ENCODE results near the gene ACLY.
"Not testable (repeated sequence)": the region's sequence is repeated elsewhere in the genome, so short reads cannot be mapped to it uniquely, and the experiment has no call there.

ACLY gene

GRCh38 chr17:41839448-41839847 is 79.3 kb downstream of the ACLY start:
- H3K9ac ChIP-seq (ENCODE audit: low read length); DNase-seq (ENCODE audit: low read depth); H3K9me3 ChIP-seq (ENCODE audit: control insufficient read depth, low read length); H3K4me3 ChIP-seq (ENCODE audit: low read length); H3K36me3 ChIP-seq (ENCODE audit: control insufficient read depth, insufficient read depth, low read length, severe bottlenecking); H3K27me3 ChIP-seq (replicated peaks; ENCODE audit: control insufficient read depth, insufficient read depth, low read length): not testable (repeated sequence)
- H3K4me1 ChIP-seq (ENCODE audit: control insufficient read depth, insufficient read depth, low read length), result peaks cover 11% of the 10 kb centered on the region

DNA sequence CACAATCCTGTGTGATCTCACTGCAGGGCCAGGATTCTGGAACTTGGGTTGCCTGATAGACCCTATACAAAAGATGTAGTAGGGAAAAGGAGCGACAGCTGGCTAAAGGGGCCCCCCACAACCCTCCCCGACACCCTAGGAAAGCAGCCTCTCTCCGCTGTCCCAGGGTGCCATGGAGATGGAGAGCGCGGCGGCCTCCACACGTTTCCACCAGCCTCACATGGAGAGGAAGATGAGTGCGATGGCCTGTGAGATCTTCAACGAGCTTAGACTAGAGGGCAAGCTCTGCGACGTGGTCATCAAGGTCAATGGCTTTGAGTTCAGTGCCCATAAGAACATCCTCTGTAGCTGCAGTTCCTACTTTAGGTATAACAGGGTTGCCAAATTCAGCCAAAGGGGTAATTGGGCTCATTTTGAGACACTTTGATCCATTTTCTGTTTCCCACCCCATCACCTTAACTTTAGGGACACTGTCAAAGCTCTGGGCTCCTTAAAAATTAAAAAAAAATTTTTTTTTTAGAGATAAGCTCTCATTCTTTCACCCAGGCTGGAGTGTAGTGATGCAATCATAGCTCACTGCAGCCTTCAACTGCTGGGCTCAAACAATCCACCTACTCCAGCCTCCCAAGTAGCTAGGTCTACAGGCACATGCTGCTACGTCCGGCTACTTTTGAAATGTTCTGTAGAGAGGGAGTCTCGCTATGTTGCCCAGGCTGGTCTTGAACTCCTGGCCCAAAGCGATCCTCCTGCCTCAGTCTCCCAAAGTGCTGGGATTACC is 80.8 kb downstream of the ACLY start, which contains the start of gene KLHL10:
Gene KLHL10 (plus strand): TSS at position 65 of the 778 bp plus-strand sequence. CDS start 108 bp downstream, at position 173.
- H3K36me3 ChIP-seq (ENCODE audit: control insufficient read depth, insufficient read depth, low read length, severe bottlenecking), result peaks cover 5% of the 10 kb centered on the region

DNA sequence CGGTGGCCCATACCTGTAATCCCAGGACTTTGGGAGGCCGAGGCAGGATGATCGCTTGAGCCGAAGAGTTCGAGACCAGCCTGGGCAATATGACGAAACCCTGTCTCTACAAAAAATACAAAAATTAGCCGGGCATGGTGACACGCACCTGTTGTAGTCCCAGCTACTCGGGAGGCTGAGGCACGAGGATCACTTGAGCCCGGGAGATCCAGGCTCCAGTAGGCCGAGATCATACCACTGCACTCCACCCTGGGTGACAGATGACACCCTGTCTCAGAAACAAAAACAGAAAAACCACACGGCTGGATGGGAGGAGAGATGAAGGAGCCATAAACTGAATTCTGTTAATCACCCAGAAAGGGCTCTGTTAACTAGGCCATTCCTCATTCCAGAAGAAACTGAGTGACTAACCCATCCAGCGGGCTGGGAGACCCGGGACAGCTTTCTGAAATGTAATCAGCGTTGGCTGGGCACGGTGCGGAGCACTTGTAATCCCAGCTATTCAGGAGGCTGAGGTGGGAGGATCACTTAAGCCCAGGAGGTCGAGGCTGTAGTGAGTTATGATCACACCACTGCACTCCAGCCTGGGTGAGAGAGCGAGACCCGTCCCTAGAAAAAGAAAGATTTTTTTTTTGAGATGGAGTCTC is 82.1 kb downstream of the ACLY start:
- H3K4me3 ChIP-seq (ENCODE audit: low read length), result peak overlapping the region; percentile 88
- peaks cover 10% of the 10 kb centered on the region for H3K36me3 ChIP-seq (ENCODE audit: control insufficient read depth, insufficient read depth, low read length, severe bottlenecking)
- H3K27me3 ChIP-seq (replicated peaks; ENCODE audit: control insufficient read depth, insufficient read depth, low read length), result no peaks in the 10 kb centered on the region
- H3K9me3 ChIP-seq (ENCODE audit: control insufficient read depth, low read length), result no peaks in the 10 kb centered on the region
- peaks cover 11% of the 10 kb centered on the region for H3K4me1 ChIP-seq (ENCODE audit: control insufficient read depth, insufficient read depth, low read length)
- peak overlapping the region; percentile 90 for H3K9ac ChIP-seq (ENCODE audit: low read length)
- DNase-seq (ENCODE audit: low read depth), result no peak

More for the DNA sequence above, 80.8 kb downstream of the ACLY start, which contains the start of gene KLHL10:
- H3K9me3 ChIP-seq (ENCODE audit: control insufficient read depth, low read length), result no peaks in the 10 kb centered on the region
- H3K27me3 ChIP-seq (replicated peaks; ENCODE audit: control insufficient read depth, insufficient read depth, low read length), result no peaks in the 10 kb centered on the region
- H3K9ac ChIP-seq (ENCODE audit: low read length), result peak within 1 kb of the TSS; percentile 90
- DNase-seq (ENCODE audit: low read depth), result no peak
- peak within 1 kb of the TSS; percentile 88 for H3K4me3 ChIP-seq (ENCODE audit: low read length)
- peaks cover 11% of the 10 kb centered on the region for H3K4me1 ChIP-seq (ENCODE audit: control insufficient read depth, insufficient read depth, low read length)

DNA sequence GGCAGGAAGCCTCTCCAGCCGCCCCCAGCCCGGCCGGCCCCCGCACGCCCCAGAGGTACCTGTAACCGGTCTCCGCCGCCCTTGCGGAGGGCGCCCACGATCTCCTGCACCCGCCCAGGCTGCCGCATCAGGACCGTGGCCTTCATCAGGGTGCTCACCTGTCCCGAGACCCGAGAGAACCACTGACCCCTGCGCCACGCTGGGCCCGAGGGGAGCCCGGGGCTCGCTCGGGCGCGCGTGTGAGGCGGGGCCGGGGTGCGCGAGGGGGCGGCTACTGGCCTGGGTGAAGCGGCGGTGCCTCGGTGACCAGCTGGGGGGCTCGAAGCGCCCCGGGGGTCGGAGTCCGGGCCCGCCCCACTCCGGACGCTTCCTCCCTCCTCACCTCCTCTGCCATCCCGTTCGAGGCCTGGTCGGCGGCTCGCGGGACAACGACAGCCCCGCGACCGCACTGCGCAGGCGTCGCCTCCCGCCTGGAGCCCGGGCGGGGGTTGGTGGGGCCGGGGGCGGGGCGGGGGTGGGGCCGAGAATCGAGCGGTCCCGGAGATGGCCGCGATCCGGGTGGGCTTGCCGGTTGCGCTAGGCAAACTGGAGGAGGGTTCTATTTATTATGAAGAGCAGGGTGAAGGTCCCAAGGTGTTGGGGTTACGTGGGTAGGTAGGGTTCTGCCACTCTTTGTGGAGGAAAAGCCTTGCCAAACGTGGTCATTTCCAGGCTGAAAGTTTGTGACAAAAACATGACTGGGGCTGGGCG is 82.8 kb downstream of the ACLY start, which contains the start of gene NT5C3B:
Gene NT5C3B (minus strand): TSS at position 433 of the 750 bp plus-strand sequence. CDS start 39 bp downstream, at position 394.
- peaks cover 11% of the 10 kb centered on the region for H3K4me1 ChIP-seq (ENCODE audit: control insufficient read depth, insufficient read depth, low read length)
- peaks cover 16% of the 10 kb centered on the region for H3K36me3 ChIP-seq (ENCODE audit: control insufficient read depth, insufficient read depth, low read length, severe bottlenecking)
- peak; percentile 76 for DNase-seq (ENCODE audit: low read depth)
- H3K27me3 ChIP-seq (replicated peaks; ENCODE audit: control insufficient read depth, insufficient read depth, low read length), result no peaks in the 10 kb centered on the region
- H3K9ac ChIP-seq (ENCODE audit: low read length), result peak within 1 kb of the TSS; percentile 90
- no peaks in the 10 kb centered on the region for H3K9me3 ChIP-seq (ENCODE audit: control insufficient read depth, low read length)
- H3K4me3 ChIP-seq (ENCODE audit: low read length), result peak within 1 kb of the TSS; percentile 88

DNA sequence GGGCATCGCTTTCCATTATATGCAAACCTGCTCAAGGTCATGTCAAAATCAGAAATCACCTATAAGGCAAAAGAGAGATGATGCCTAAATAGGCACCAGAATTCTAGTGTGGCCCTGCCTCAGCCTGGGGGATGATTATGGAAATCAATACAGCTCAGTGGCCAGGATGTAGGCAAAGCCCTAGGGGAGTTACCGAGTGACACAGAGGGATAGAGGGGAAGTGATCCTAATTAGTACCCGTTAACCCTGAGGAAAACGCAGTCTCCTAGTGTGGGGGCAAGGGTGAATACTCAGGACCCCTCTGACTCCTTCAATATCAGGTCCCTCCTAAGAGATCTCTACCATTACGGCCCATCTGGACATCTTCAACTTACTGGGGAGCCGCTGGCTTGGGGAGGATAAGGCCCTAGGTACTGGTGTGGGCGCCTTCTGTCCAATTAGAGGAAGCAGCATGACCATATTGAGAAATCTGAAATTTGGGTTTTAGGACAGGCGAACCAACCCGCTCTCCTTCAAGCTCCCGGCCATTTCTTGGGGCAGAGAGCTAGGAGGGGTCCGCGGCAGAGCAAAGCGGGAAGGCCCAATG is 83.4 kb downstream of the ACLY start:
- H3K9ac ChIP-seq (ENCODE audit: low read length), result peak overlapping the region; percentile 90
- DNase-seq (ENCODE audit: low read depth), result peak; percentile 49
- H3K4me1 ChIP-seq (ENCODE audit: control insufficient read depth, insufficient read depth, low read length), result peaks cover 11% of the 10 kb centered on the region
- no peaks in the 10 kb centered on the region for H3K27me3 ChIP-seq (replicated peaks; ENCODE audit: control insufficient read depth, insufficient read depth, low read length)
- no peaks in the 10 kb centered on the region for H3K9me3 ChIP-seq (ENCODE audit: control insufficient read depth, low read length)
- peak overlapping the region; percentile 88 for H3K4me3 ChIP-seq (ENCODE audit: low read length)
- H3K36me3 ChIP-seq (ENCODE audit: control insufficient read depth, insufficient read depth, low read length, severe bottlenecking), result peaks cover 21% of the 10 kb centered on the region

DNA sequence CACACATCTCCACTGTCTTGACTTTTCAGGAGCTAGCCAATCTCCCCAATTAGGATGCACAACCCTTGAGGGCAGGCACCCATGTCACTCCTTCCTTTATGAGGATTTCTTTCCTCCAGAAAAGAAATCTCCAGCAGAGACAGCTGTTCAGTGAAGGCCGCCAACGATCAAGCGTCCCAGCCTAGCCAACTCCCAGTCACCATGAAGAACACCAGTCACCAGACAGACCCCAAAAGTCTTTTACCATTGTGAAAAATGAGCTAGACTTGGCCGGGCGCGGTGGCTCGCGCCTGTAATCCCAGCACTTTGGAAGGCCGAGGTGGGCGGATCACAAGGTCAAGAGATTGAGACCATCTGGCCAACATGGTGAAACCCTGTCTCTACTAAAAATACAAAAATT is 88.8 kb downstream of the ACLY start:
- not testable (repeated sequence) for H3K9me3 ChIP-seq (ENCODE audit: control insufficient read depth, low read length); DNase-seq (ENCODE audit: low read depth); H3K9ac ChIP-seq (ENCODE audit: low read length); H3K27me3 ChIP-seq (replicated peaks; ENCODE audit: control insufficient read depth, insufficient read depth, low read length); H3K4me1 ChIP-seq (ENCODE audit: control insufficient read depth, insufficient read depth, low read length); H3K4me3 ChIP-seq (ENCODE audit: low read length)
- peaks cover 57% of the 10 kb centered on the region for H3K36me3 ChIP-seq (ENCODE audit: control insufficient read depth, insufficient read depth, low read length, severe bottlenecking)

DNA sequence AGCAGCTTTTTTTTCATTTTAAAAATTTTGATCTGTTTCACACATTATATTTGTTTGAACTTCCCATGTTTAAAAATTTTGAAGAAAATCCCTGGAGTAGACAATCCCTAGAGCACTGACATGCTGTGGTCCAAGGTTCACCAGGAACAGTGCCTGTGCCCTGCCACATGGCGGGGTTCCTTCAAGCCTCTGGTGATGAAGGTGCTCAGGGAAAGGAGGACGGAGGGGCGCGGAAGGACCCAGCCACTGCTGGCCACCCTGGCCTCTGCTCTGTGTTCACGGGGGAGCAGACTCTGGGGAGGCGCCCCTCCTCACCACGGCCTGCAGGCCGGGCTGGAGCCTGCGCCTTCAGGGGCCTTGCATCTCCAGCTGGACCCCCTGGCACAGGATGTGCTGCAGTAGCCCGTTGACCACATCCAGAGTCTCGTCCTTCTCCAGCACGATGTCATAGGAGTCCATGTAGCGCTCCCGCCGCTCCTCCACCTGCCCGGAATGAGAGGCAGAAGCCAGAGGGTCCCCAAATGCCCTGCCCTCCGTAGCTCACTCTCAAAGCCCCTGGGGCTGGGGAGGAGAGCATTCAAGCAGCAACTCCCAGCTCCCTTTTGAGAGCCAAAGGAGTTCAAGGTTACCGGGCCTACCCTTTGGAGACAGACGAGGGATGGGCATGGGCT is 93.4 kb downstream of the ACLY start:
- Histone ChIP-seq H3K36me3 (ENCODE audit: control insufficient read depth, insufficient read depth, low read length, severe bottlenecking) (peaks cover 38% of the 10 kb centered on the region), H3K9ac (ENCODE audit: low read length) (no peak overlapping the region), H3K4me3 (ENCODE audit: low read length) (no peak overlapping the region), H3K4me1 (ENCODE audit: control insufficient read depth, insufficient read depth, low read length) (peaks cover 3% of the 10 kb centered on the region), H3K9me3 (ENCODE audit: control insufficient read depth, low read length) (no peaks in the 10 kb centered on the region), H3K27me3 (replicated peaks; ENCODE audit: control insufficient read depth, insufficient read depth, low read length) (no peaks in the 10 kb centered on the region)
- no peak for DNase-seq (ENCODE audit: low read depth)

GRCh38 chr17:41824086-41824485 is 94.7 kb downstream of the ACLY start:
- peak; percentile 34 for DNase-seq (ENCODE audit: low read depth)
- Histone ChIP-seq H3K4me1 (ENCODE audit: control insufficient read depth, insufficient read depth, low read length) (peaks cover 3% of the 10 kb centered on the region), H3K36me3 (ENCODE audit: control insufficient read depth, insufficient read depth, low read length, severe bottlenecking) (peaks cover 33% of the 10 kb centered on the region)

DNA sequence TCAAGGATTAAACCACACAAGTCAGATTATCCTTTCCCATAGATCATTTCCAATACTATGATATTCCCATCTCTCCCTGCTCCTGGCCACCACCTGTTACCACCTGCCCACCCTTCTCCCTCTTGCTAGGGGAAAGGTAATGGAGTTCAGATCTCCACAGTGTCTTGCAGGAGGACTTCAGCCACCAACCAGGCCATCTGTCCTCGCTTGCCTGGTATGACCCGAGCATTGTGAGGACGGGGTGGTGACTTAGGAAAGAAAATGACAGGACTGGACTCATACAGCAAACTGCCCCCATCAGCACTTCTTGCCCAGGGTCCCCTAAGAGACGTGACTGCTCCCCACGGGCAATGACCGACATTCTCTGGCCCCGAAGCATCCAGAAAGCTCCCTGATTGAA is 95.2 kb downstream of the ACLY start:
- Histone ChIP-seq H3K4me3 (ENCODE audit: low read length) (no peak overlapping the region), H3K4me1 (ENCODE audit: control insufficient read depth, insufficient read depth, low read length) (peaks cover 3% of the 10 kb centered on the region), H3K9ac (ENCODE audit: low read length) (no peak overlapping the region), H3K9me3 (ENCODE audit: control insufficient read depth, low read length) (no peaks in the 10 kb centered on the region), H3K27me3 (replicated peaks; ENCODE audit: control insufficient read depth, insufficient read depth, low read length) (no peaks in the 10 kb centered on the region), H3K36me3 (ENCODE audit: control insufficient read depth, insufficient read depth, low read length, severe bottlenecking) (peaks cover 29% of the 10 kb centered on the region)
- DNase-seq (ENCODE audit: low read depth), result no peak

More at GRCh38 chr17:41824086-41824485, 94.7 kb downstream of the ACLY start:
- Histone ChIP-seq H3K4me3 (ENCODE audit: low read length) (no peak overlapping the region), H3K9ac (ENCODE audit: low read length) (peak overlapping the region; percentile 30), H3K9me3 (ENCODE audit: control insufficient read depth, low read length) (no peaks in the 10 kb centered on the region), H3K27me3 (replicated peaks; ENCODE audit: control insufficient read depth, insufficient read depth, low read length) (no peaks in the 10 kb centered on the region)

- H3K27me3 ChIP-seq (replicated peaks; ENCODE audit: control insufficient read depth, insufficient read depth, low read length), result no peaks in the 10 kb centered on the region
- peaks cover 30% of the 10 kb centered on the region for H3K36me3 ChIP-seq (ENCODE audit: control insufficient read depth, insufficient read depth, low read length, severe bottlenecking)
- H3K4me3 ChIP-seq (ENCODE audit: low read length), result no peak overlapping the region
- H3K9ac ChIP-seq (ENCODE audit: low read length), result no peak overlapping the region
- no peak for DNase-seq (ENCODE audit: low read depth)
- no peaks in the 10 kb centered on the region for H3K9me3 ChIP-seq (ENCODE audit: control insufficient read depth, low read length)
- H3K4me1 ChIP-seq (ENCODE audit: control insufficient read depth, insufficient read depth, low read length), result peaks cover 3% of the 10 kb centered on the region
These were observed 95.6 kb downstream of the ACLY start for GRCh38 chr17:41823141-41823524.

Measured in adipocyte (in vitro differentiated cells).